Activated naive CD8-positive, alpha-beta T cell treated with anti-CD3 and anti-CD28 coated beads, Interleukin-2, amount 10 ng/mL, durations not matched to agents 7 days and 5 days (primary cell): ENCODE results near the gene SCN8A. TPM values are rescaled to one million over a fixed set of nuclear protein-coding genes. Genes with fewer than 3 reads are reported as not detected.
"Not testable (repeated sequence)": the region's sequence is repeated elsewhere in the genome, so short reads cannot be mapped to it uniquely, and the experiment has no call there.

ENCODE experiments used
- ATAC-seq: fragments of 150-1000 bp; cut with Tn5 transposase; one replicate; pipeline ENCODE4 v1.10.0; 2021; ENCODE audit warnings: low read depth, moderate library complexity
- POLR2A ChIA-PET: fragments of 350-600 bp; sonication (Branson Sonifier 250); formaldehyde crosslinking; loops from one replicate; lab custom pipeline; 2021; ENCODE audit warnings: antibody characterized with exemption; lab: Charles Lee
- DNase-seq: peaks from one replicate; pipeline ENCODE4 v3.0.0; 2021
- H3K27ac Mint-ChIP-seq: one replicate; pipeline ENCODE4 v1.8.0; 2022; ENCODE audit warnings: mild to moderate bottlenecking, mixed read lengths
- H3K27me3 Mint-ChIP-seq: one replicate; pipeline ENCODE4 v1.8.0; 2022; ENCODE audit warnings: mild to moderate bottlenecking, moderate library complexity, mixed read lengths
- H3K36me3 Mint-ChIP-seq: one replicate; pipeline ENCODE4 v1.8.0; 2021; ENCODE audit warnings: mild to moderate bottlenecking, mixed read lengths
- H3K4me1 Mint-ChIP-seq: one replicate; pipeline ENCODE4 v1.8.0; 2021; ENCODE audit warnings: mixed read lengths
- H3K4me3 Mint-ChIP-seq: one replicate; pipeline ENCODE4 v1.8.0; 2022; ENCODE audit warnings: mild to moderate bottlenecking, moderate library complexity, mixed read lengths
- H3K9me3 Mint-ChIP-seq: one replicate; pipeline ENCODE4 v1.8.0; 2021; ENCODE audit warnings: mixed read lengths
- total RNA-seq, 2 experiments: library from RNA; stranded (reverse); gene quantifications; one replicate each; pipeline ENCODE4 v1.2.3, GENCODE V29; 2021

The SCN8A gene
- total RNA-seq, 2 experiments from 2014 or later = 0.96 to 1.3 TPM

DNA sequence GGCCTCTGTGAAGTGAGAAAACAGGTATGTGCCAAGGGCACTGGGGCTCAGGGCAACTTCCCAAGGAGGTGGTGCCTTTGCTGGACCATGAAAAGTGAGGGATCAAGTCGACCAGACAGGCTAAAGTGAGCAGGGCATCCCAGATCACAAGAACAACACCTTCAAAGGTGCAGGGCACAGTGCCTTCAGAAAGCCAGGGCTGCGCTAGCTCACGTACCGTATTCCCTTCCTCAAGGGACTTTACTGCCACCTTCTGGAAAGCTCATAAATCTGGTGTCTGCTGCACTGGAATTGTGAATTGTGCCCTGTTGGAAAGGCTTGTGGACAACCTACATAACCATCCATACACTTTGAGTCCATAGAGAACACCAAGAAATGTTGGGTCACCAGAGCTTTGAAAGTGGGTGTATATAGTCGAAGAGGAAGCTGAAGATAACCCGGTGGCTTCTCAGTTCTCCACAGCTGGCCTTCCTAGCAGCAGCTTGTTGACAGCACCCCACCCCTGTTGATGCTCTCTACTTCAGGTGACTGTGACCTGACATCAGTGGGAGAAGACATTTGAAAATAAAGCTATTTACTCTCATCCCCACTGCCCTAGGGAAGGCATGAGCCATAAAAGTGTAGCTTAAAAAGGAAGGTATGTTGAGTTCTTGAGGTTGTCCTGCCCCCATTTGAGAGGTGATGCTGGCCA is 233.0 kb downstream of the SCN8A start:
- Mint-ChIP-seq H3K27me3 (peaks cover 6% of the 10 kb centered on the region), H3K4me1 (peaks cover 24% of the 10 kb centered on the region), H3K4me3 (no peak overlapping the region), H3K9me3 (no peaks in the 10 kb centered on the region), H3K36me3 (no peaks in the 10 kb centered on the region), H3K27ac (no peak overlapping the region)
- POLR2A ChIA-PET = no interaction called here
- DNase-seq (no peak), ATAC-seq (no peak)

DNA sequence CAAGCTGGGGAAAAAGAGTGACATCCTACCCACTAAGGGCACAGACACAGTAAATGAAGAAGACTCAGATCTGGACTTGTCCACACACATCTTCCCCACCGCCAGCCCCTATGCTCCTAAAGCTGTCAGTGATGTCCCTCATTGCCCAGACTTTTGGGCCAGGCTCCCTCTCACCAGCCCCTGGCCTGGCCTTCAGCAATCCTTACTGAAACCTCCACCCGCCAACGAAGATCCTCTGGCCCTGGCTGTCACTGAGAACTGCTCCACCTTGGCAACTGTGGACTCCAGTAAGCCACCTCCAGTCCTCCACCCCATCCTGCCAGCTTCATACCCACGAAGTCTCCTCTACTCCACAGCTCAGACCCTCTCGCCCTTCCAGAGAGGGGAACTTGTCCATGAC is 234.2 kb downstream of the SCN8A start:
- Mint-ChIP-seq H3K36me3 (no peaks in the 10 kb centered on the region), H3K27ac (no peak overlapping the region), H3K4me3 (no peak overlapping the region), H3K27me3 (peaks cover 11% of the 10 kb centered on the region), H3K4me1 (peaks cover 19% of the 10 kb centered on the region), H3K9me3 (no peaks in the 10 kb centered on the region)
- ATAC-seq = no peak
- DNase-seq = no peak
- POLR2A ChIA-PET = interaction anchor here (0.7 kb wide), 1 partner anchor 157 kb away, joined by 3 read pairs; no protein-coding TSS in a partner anchor

DNA sequence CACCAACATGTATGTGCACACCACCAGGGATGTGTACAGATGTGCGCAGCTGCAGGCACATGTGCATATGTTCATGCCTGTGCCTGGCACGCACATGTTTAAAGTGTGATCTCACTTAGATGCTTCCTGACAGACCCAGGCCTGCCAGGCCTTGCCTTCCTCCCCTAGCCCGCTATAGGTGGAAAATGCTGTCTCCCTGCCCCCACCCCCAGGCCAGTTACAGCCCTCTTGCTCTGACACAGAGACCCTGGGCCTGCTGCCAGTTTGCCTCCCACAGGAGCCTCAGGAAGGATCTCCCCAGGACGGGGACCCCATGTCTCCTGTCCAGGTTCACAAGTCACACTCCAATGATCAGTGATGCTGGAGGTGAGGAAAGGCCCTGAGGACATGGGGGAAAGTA is 235.8 kb downstream of the SCN8A start:
- POLR2A ChIA-PET = no interaction called here
- Mint-ChIP-seq H3K36me3 (no peaks in the 10 kb centered on the region), H3K4me1 (peaks cover 19% of the 10 kb centered on the region), H3K27ac (no peak overlapping the region), H3K27me3 (peaks cover 20% of the 10 kb centered on the region), H3K9me3 (no peaks in the 10 kb centered on the region), H3K4me3 (no peak overlapping the region)
- DNase-seq = no peak
- no peak for ATAC-seq

DNA sequence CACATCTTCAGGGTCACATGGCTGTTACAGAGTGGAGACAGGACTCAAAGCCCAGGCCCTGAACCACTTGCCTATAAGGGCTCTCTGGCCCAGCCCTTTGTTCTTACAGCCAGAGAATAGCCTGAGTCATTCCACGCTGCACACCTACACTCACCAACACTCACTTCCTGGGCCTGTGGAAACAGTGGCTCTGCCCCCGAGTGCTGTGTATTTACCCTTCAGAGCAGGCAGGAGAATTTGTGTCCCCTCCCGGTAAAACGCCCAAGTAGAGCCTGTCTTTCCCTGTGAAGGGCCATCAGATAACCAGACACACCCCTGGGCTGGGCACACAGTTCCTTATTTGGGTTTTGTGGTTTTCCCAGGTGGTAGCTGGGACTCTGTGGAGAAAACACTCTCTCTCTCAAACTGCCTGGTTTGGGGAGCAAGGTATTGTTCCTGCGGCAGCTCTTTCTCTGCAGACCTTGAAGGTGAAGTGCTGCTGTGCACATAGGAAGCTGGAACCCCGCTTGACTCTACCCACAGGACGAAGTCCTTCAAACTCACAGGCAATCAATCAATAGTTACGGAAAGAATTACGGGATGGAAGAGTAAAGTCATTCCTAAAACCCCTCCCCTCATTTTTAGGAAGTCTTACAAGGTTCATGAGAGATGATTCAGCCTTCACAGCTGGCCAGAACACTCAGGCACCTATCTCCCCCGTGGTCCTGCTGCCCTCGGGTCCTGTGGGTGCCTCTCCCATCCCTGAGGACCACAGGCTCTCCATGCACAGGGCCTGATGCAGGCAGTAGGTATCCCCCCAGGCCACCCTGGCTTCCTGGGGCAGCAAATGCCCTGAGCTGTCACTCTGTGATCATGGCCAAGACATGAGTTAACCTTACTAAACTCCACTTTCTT is 237.1 kb downstream of the SCN8A start:
- Mint-ChIP-seq H3K36me3 (no peaks in the 10 kb centered on the region), H3K9me3 (no peaks in the 10 kb centered on the region), H3K4me3 (peak overlapping the region; percentile 9), H3K27ac (peak overlapping the region; percentile 61), H3K4me1 (peaks cover 30% of the 10 kb centered on the region), H3K27me3 (peaks cover 32% of the 10 kb centered on the region)
- DNase-seq (peak; percentile 42), ATAC-seq (peak; percentile 93)
- POLR2A ChIA-PET = interaction anchor here (0.7 to 1.9 kb wide), 2 partner anchors 7 to 8 kb away, joined by 3 to 5 read pairs; no protein-coding TSS in a partner anchor

DNA sequence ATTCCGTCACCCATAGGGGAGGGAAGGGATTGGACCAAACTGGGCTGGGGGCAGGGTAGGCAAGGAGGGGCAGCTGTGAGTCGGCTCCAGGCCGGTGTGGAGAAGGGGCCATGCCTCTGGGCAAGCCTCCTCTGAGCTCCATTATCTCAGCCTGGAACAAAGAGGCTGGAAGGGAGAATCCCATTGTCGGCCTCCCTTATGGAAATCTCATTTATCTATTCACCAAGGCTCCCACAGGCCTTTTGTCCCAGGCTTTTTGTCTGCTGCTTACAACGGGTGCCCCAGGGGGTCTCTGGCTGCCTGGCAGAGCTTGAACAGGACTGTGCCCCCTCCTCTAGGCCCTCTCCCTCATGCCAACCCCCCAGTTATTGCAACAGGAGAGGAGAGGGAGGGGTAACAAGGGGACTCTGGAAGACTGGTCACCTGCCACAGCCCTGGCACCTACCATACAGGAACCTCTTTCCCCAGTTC is 238.0 kb downstream of the SCN8A start:
- no peak overlapping the region for H3K4me3 Mint-ChIP-seq
- H3K36me3 Mint-ChIP-seq = no peaks in the 10 kb centered on the region
- H3K9me3 Mint-ChIP-seq = no peaks in the 10 kb centered on the region
- POLR2A ChIA-PET = interaction anchor here (0.7 to 1.9 kb wide), 2 partner anchors 8 to 9 kb away, joined by 3 to 5 read pairs; no protein-coding TSS in a partner anchor
- DNase-seq = no peak
- peaks cover 32% of the 10 kb centered on the region for H3K4me1 Mint-ChIP-seq
- H3K27ac Mint-ChIP-seq = no peak overlapping the region
- H3K27me3 Mint-ChIP-seq = peaks cover 36% of the 10 kb centered on the region
- no peak for ATAC-seq

DNA sequence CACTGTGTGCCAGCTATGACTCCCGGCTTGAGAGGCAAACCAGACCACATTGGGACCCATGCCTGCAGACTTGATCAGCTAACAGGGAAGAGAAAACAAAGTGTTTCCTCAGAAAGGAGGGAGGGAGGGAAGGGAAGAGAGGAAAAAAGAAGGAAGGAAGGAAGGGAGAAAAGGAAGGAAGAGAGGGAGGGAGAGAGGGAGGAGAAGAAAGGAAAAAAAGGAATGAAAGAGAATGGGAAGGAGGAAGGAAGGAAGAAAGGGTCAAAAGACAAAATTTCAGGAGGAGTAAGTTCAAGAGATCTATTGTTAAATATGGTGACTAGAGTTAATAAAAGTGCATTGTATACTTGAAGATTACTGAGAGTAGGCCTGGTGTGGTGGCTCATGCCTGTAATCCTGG is 238.6 kb downstream of the SCN8A start:
- Mint-ChIP-seq H3K9me3 (no peaks in the 10 kb centered on the region), H3K4me1 (peaks cover 32% of the 10 kb centered on the region), H3K27ac (no peak overlapping the region), H3K4me3 (no peak overlapping the region), H3K27me3 (peaks cover 37% of the 10 kb centered on the region), H3K36me3 (no peaks in the 10 kb centered on the region)
- POLR2A ChIA-PET = interaction anchor here (0.8 kb wide), 1 partner anchor 9 kb away, joined by 4 read pairs; no protein-coding TSS in a partner anchor
- ATAC-seq (no peak), DNase-seq (no peak)

DNA sequence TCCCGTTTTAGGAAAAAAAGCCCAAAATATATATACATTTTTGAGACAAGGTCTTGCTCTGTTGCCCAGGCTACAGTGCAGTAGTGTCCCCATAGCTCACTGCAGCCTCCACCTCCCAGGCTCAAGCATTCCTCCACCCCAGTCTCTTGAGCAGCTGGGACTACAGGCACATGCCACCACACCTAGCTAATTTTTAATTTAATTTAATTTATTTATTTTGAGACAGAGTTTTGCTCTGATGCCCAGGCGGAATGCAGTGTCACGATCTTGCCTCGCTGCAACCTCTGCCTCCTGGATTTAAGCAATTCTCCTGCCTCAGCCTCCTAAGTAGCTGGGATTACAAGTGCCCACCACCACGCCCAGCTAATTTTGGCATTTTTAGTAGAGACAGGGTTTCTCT is 240.8 kb downstream of the SCN8A start:
- DNase-seq, H3K9me3 Mint-ChIP-seq, ATAC-seq, H3K27ac Mint-ChIP-seq, H3K4me3 Mint-ChIP-seq, H3K36me3 Mint-ChIP-seq: not testable (repeated sequence)
- Mint-ChIP-seq H3K27me3 (peaks cover 43% of the 10 kb centered on the region), H3K4me1 (peaks cover 32% of the 10 kb centered on the region)
- POLR2A ChIA-PET = interaction anchor here (0.7 to 1.3 kb wide), 3 partner anchors 10 to 12 kb away, joined by 3 to 5 read pairs (median 5); no protein-coding TSS in a partner anchor

DNA sequence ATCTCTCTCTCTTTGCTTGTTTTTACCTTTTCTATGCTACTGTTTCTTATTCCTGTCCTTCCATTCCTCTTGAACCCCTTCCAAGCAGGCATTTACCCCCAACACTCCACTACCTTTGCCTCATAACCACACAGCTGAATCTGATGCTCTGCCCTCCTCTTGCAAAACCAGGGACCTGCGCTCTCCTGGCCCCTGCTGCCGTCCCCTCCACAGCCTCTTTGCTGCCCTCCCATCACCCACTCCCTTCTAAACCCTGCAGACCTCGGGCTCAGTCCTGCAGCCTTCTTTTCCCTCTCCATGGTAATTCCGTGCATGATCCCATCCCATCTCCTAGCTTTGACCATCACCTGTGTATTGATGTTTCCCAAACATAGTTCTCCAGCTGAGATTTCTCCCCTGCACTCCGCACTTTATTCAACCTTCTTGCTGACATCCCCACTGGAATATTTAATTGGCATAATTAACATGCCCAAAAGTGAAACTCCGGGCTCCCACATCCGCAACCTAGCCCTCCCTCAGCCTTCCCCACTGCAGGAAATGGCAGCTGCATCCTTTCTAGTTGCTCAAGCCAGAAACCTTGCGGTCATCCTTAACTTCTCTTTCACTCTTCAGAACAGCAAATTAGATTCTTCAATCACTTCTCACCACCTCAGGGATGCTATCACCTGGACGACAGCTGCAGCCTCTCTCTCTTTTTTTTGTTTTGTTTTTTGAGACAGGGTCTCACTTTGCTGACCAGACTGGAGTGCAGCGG is 241.5 kb downstream of the SCN8A start:
- no peak overlapping the region for H3K27ac Mint-ChIP-seq

DNA sequence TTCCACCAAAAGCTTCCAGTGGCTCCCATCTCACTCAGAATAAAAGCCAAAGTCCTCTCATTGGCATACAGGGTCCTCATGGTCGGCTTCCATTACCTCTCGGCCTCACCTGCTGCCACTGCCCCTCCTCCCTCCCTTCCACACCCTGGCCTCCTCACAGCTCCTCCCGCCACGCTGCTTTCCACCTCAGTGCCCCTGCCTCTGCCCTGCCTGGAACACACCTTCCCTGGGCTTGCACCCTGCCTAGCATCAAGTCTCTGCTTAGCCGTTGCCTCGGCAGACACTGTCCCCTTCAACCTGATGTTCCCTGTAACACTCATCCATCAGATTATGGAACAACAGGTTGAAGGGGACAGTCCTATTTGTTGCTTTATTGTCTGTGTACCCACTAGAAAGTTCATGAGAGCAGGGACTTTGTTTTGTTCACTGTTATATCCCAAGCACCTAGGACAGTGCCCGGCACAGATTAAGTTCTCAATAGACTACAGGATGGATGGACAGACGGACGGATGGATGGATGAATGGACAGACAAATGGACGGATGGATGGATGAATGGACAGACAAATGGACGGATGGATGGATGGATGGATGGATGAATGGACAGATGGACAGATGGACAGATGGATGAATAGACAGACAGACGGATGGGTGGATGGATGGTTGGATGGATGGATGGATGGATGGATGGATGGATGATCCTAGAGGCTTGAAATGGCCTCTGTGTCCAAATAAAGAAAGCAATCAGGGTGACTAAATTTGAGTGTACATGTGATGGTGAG is 242.6 kb downstream of the SCN8A start:
- DNase-seq (no peak), ATAC-seq (no peak)
- H3K9me3 Mint-ChIP-seq = no peaks in the 10 kb centered on the region
- peaks cover 19% of the 10 kb centered on the region for H3K4me1 Mint-ChIP-seq
- H3K36me3 Mint-ChIP-seq = no peaks in the 10 kb centered on the region
- peak overlapping the region; percentile 57 for H3K4me3 Mint-ChIP-seq
- POLR2A ChIA-PET = no interaction called here
- H3K27ac Mint-ChIP-seq = no peak overlapping the region
- H3K27me3 Mint-ChIP-seq = peaks cover 46% of the 10 kb centered on the region

More for the DNA sequence above, 241.5 kb downstream of the SCN8A start:
- no peaks in the 10 kb centered on the region for H3K9me3 Mint-ChIP-seq
- POLR2A ChIA-PET = interaction anchor here (0.7 to 1.3 kb wide), 3 partner anchors 9 to 13 kb away, joined by 3 to 5 read pairs (median 5); no protein-coding TSS in a partner anchor
- peak overlapping the region; percentile 68 for H3K4me3 Mint-ChIP-seq
- H3K36me3 Mint-ChIP-seq = no peaks in the 10 kb centered on the region
- ATAC-seq (peak; percentile 55), DNase-seq (no peak)
- H3K4me1 Mint-ChIP-seq = peaks cover 30% of the 10 kb centered on the region
- peaks cover 44% of the 10 kb centered on the region for H3K27me3 Mint-ChIP-seq

DNA sequence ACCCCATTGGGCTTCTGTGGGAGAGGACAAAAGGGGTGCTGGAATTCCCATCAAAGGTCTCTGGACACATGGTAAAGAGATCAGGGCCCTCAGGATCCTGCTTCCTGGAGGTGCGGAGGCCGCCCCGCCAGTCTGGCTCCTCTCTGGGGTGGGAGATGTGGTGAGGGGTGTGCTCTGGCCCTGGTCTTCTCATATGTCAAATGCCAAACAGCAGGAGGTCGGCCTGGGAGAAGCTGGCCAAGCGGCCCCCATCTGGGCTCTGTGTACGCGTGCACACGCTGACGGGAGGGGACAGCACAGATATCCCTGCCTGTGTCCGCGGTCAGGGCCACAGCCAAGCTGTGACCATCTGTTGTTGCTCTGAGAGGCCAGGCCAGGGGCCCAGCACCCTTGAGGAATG is 243.4 kb downstream of the SCN8A start:
- ATAC-seq = no peak
- POLR2A ChIA-PET = no interaction called here
- Mint-ChIP-seq H3K27me3 (peaks cover 48% of the 10 kb centered on the region), H3K4me1 (peaks cover 18% of the 10 kb centered on the region), H3K36me3 (no peaks in the 10 kb centered on the region), H3K4me3 (no peak overlapping the region), H3K27ac (no peak overlapping the region), H3K9me3 (no peaks in the 10 kb centered on the region)
- no peak for DNase-seq

DNA sequence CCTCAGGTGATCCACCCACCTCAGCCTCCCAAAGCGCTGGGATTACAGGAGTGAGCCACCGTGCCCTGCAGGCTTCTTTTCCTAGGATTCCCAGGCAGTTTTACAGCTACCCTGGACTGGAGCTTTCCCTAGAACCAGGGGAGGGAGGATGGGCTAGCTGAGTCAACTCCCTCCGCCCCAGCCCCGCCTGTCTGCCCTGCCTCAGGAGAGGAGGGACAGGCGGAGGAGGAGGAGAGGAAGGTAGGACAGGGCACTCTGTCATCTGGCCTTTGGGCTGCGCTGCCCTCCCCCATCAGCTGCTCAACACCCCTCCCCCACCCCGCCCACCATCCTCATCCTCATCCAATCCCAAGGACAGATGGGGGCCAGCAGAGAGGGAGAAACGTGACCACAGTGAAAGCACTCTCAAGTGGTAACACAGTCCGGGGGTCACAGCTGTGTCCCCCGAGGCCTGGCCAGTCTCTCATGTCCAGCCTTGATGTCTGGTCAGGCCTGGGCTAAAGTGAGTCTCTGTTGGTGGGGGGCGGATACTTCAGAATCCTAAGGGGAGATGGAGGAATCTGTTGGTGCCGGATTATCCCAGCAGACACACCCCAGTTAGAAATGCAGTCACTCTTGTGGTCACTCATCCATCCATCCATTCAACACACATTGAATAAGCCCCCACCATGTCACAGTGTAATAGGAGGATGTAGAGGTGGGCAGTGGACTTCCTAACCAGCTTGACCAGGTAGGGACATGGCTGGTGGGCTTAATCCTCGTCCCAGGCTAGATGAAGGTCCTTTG is 245.2 kb downstream of the SCN8A start:
- peaks cover 39% of the 10 kb centered on the region for H3K27me3 Mint-ChIP-seq
- no peak overlapping the region for H3K27ac Mint-ChIP-seq
- peaks cover 18% of the 10 kb centered on the region for H3K4me1 Mint-ChIP-seq
- no peaks in the 10 kb centered on the region for H3K36me3 Mint-ChIP-seq
- ATAC-seq = no peak
- H3K9me3 Mint-ChIP-seq = no peaks in the 10 kb centered on the region
- POLR2A ChIA-PET = interaction anchor here (0.7 kb wide), 1 partner anchor 759 kb away, joined by 3 read pairs; no protein-coding TSS in a partner anchor
- no peak overlapping the region for H3K4me3 Mint-ChIP-seq
- DNase-seq = no peak

DNA sequence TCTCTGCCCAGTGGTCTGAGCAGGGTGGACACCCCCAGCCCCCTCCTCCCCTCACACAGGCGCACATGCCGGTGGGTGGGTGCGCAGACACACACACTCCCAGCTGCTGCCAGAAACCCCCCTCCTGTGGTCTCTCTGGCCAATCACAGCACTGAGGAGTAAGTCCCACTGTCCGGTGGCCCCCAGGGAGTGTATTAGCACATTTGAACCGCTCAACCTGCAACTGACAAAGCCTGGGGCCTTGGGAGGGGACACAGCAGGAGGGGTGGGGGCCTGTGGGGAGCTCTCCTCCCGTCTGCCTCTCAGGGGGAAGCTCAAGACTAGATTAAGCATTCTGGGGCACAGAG is 245.8 kb downstream of the SCN8A start:
- Mint-ChIP-seq H3K9me3 (no peaks in the 10 kb centered on the region), H3K27me3 (peaks cover 38% of the 10 kb centered on the region), H3K4me3 (no peak overlapping the region), H3K4me1 (peaks cover 18% of the 10 kb centered on the region), H3K36me3 (no peaks in the 10 kb centered on the region), H3K27ac (no peak overlapping the region)
- DNase-seq (no peak), ATAC-seq (no peak)
- POLR2A ChIA-PET = no interaction called here
